A549 (cell line): Measurements from ENCODE around the gene S100A11.

ENCODE experiments used
- CEBPB ChIP-seq, 2 experiments: fragments of >200 bp in 1 of 2; sonication (Bioruptor Twin) in 1 of 2; formaldehyde crosslinking in 1 of 2; IDR thresholded peaks; 2 replicates each; pipeline ENCODE4 v1.6.1; 2012 to 2016
- ESRRA ChIP-seq: fragments of 150-350 bp; IDR thresholded peaks from 2 replicates; pipeline ENCODE4 v1.6.1; 2014; ENCODE audit warnings: mild to moderate bottlenecking, low read length, borderline replicate concordance

GRCh38 chr1:152022474-152022873, 14.3 kb downstream of the S100A11 start:
- no peak for TF ChIP-seq ESRRA
- TF ChIP-seq CEBPB (IDR thresholded peaks at IDR 0.05) = no peak
